COR-L47 (cell line): Measurements from ENCODE around the gene CASP9.

ENCODE experiments used
- DNase-seq: peaks from one replicate; lab custom pipeline; 2025; lab: John Stamatoyannopoulos, UW

Gene CASP9

DNA sequence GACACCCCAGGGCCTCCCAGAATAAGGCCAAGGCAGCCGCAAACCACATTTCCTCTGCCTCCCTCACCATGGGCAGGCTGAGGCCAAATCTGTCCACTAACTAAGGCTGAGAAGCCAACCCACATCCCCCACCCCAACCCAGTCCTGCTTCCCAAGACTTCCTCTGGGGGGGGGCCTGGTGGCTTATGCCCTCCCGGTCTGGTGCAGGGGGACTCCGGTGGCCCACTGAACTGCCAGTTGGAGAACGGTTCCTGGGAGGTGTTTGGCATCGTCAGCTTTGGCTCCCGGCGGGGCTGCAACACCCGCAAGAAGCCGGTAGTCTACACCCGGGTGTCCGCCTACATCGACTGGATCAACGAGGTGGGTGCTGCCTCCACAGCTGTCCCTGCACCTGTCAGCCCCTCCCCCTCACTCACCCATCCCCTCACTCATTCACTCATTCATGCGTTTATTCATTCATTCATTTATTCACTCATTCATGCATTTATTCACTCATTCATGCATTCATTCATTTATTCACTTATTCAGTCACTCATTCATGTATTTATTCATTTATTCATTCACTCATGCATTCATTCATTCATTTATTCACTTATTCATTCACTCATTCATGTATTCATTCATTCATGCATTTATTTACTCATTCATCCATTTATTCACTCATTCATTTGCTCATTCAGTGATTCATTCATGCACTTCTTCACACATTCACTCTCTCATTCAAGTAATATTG lies 78.5 kb downstream of the CASP9 start:
- no peak for DNase-seq

DNA sequence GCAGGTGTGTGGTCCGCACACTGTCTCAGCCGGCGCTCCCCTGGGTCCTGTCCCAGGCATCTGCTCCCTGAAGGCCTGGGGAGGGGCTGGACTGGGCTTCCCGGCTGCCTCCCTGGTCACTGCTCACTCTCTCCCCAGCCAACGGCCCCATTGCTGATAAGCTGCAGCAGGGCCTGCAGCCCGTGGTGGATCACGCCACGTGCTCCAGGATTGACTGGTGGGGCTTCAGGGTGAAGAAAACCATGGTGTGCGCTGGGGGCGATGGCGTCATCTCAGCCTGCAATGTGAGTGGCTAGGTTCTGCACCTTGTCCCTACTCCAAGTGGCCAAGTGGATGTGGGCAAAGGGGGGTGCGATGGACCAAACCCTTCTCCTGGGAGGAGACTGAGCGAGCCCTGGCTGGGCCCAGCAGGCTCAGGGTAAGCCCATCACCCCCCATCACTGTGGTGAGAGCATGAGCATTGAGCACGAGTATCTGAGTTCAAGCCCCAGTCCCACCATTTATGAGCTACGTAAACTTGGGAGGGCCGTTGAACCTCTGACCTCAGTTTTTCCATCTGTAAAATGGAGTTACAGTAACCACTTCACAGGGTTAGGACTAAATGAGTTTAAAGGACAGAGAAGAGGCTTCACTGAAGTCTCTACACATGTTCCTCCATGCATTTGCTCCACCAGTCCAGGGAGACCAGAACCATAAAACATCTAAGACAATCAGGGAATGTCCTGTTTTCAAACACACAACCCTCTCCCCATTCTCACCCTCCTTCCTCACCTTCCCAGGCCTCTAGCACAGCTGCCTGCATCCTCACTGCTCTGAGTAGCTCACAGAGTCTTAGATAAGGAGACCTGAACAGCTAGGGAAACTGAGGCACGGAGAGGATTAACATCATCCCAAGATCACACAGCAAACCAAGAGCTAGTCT lies 79.3 kb downstream of the CASP9 start:
- DNase-seq, result no peak

DNA sequence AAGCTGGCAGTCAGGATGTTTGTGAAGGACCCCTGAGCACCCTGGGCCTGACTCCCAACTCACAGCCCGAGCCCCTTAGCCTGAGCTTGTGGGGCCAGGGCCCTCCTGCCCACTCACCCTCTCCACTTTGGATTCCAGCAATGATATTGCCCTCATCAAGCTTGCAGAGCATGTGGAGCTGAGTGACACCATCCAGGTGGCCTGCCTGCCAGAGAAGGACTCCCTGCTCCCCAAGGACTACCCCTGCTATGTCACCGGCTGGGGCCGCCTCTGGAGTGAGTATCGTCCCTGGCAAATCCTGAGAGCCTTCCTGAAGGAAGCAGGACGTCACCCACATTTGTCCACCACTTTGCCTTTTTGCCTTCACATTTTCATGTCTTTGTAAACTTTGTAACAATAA lies 80.7 kb downstream of the CASP9 start:
- DNase-seq, result no peak

DNA sequence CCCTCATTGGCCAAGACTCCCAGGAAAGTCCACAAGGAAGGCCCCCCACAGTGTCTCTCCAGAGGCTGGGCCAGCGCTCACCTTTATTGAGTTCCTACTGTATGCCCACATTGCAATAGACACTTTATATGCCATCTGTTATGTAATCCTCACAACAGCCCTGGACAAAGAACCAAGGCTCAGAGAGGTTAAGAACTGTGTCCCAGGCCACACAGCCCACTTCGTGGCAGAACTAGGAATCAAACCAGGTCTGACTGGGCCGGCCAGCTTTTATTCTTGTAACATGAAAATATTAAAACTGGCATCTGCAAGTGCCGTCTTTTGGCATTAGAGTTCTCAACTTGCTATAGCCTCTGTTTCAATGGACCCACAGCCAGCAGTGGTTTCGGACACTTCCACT lies 81.3 kb downstream of the CASP9 start:
- DNase-seq, result no peak

DNA sequence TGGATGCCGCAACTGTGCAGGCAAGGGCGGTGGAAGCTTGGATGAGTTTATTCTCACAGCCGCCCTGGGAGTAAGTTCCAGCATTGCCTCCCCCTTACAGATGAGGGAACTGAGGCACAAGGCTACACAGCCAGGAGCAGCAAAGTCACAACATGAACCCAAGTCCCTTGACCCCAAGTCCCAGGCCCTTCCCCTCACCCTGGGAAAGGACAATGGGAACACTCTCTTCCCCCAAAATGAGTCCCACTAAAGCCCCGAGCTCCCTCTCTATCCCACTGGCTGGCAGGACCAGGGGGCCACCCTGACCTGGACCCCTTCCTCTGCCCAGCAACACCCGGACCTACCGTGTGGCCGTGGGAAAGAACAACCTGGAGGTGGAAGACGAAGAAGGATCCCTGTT lies 81.9 kb downstream of the CASP9 start:
- no peak for DNase-seq
